IMR-90 (cell line): ENCODE results near the gene GCH1. TPM values are rescaled to one million over a fixed set of nuclear protein-coding genes. Genes with fewer than 3 reads are reported as not detected.

Experiments used
- ATAC-seq: fragments of 200-7000 bp; cut with Tn5 transposase; 2 replicates; pipeline ENCODE4 v1.9.1; 2020; ENCODE audit warnings: low read depth, mild to moderate bottlenecking, moderate library complexity
- BruUV-seq: library from RNA; stranded (reverse); fragments of 400-500 nt; replicated peaks from 2 replicates; lab custom pipeline; 2021; lab: Mats Ljungman, UMichigan
- CTCF ChIA-PET: fragments of 300-600 bp; formaldehyde crosslinking; extraction: SDS; loops from one replicate; lab custom pipeline; 2021; ENCODE audit warnings: antibody characterized with exemption; lab: Yijun Ruan, JAX
- POLR2A ChIA-PET: fragments of 300-600 bp; sonication (Branson Sonifier 250); formaldehyde crosslinking; loops from one replicate; lab custom pipeline; 2022; ENCODE audit warnings: antibody characterized with exemption; ENCODE audit not compliant: unreplicated experiment; lab: Charles Lee
- DNase-seq: peaks from one replicate; pipeline ENCODE4 v3.0.0; 2013
- H2AFZ ChIP-seq: replicated peaks from 2 replicates; pipeline ENCODE3; 2013; ENCODE audit warnings: low read length, mild to moderate bottlenecking; ENCODE audit not compliant: poor library complexity
- H2AK5ac ChIP-seq: 2 replicates; pipeline ENCODE4 v1.6.1; 2013; ENCODE audit warnings: low read depth, low read length, inconsistent platforms
- H2AK9ac ChIP-seq: replicated peaks from 2 replicates; pipeline ENCODE3; 2013; ENCODE audit warnings: mild to moderate bottlenecking, low read depth, low read length, moderate library complexity; ENCODE audit not compliant: poor library complexity
- H2BK120ac ChIP-seq: 2 replicates; pipeline ENCODE4 v1.6.1; 2013; ENCODE audit warnings: low read depth, low read length, inconsistent platforms
- H2BK15ac ChIP-seq: 3 replicates; pipeline ENCODE4 v1.6.1; 2013; ENCODE audit warnings: low read depth, low read length, inconsistent platforms
- H2BK20ac ChIP-seq: 2 replicates; pipeline ENCODE4 v1.6.1; 2013; ENCODE audit warnings: low read depth, mild to moderate bottlenecking, inconsistent platforms, low read length, moderate library complexity
- H2BK5ac ChIP-seq: 2 replicates; pipeline ENCODE4 v1.6.1; 2013; ENCODE audit warnings: mild to moderate bottlenecking, low read depth, low read length, inconsistent platforms; ENCODE audit not compliant: poor library complexity, severe bottlenecking
- H3K14ac ChIP-seq: replicated peaks from 2 replicates; pipeline ENCODE4 v1.6.1; 2013; ENCODE audit warnings: low read depth, low read length, inconsistent platforms
- H3K18ac ChIP-seq: 2 replicates; pipeline ENCODE4 v1.6.1; 2013; ENCODE audit warnings: low read depth, low read length, control low read depth
- H3K23ac ChIP-seq: 2 replicates; pipeline ENCODE4 v1.6.1; 2013; ENCODE audit warnings: low read depth, low read length, inconsistent platforms
- H3K27ac ChIP-seq: 2 replicates; pipeline ENCODE4 v1.5.1; 2013; ENCODE audit warnings: mild to moderate bottlenecking, control low read depth, low read length; ENCODE audit not compliant: insufficient read depth
- H3K27me3 ChIP-seq: 2 replicates; pipeline ENCODE4 v1.6.1; 2013; ENCODE audit warnings: low read length; ENCODE audit not compliant: control insufficient read depth, insufficient read depth
- H3K36me3 ChIP-seq: 2 replicates; pipeline ENCODE4 v1.6.1; 2013; ENCODE audit warnings: low read length, mixed read lengths; ENCODE audit not compliant: control insufficient read depth, insufficient read depth
- H3K4ac ChIP-seq: 2 replicates; pipeline ENCODE4 v1.6.1; 2013; ENCODE audit warnings: low read depth, low read length, inconsistent platforms
- H3K4me1 ChIP-seq: 2 replicates; pipeline ENCODE4 v1.6.1; 2013; ENCODE audit warnings: low read length, mixed read lengths; ENCODE audit not compliant: control insufficient read depth, insufficient read depth
- H3K4me2 ChIP-seq: 2 replicates; pipeline ENCODE4 v1.6.1; 2013; ENCODE audit warnings: low read depth, mild to moderate bottlenecking, control low read depth, low read length, moderate library complexity
- H3K4me3 ChIP-seq: 2 replicates; pipeline ENCODE4 v1.5.1; 2013; ENCODE audit warnings: low read depth, mild to moderate bottlenecking, control low read depth, low read length, moderate library complexity; ENCODE audit not compliant: insufficient read depth
- H3K56ac ChIP-seq: 2 replicates; pipeline ENCODE4 v1.6.1; 2013; ENCODE audit warnings: low read length, inconsistent platforms; ENCODE audit not compliant: insufficient read depth; ENCODE audit errors: extremely low read depth
- H3K79me1 ChIP-seq, 2 experiments: 2 replicates each; pipeline ENCODE4 v1.6.1; 2013; ENCODE audit warnings: low read length in 2 of 2, inconsistent platforms in 1 of 2, low read depth in 1 of 2
- H3K9ac ChIP-seq: 2 replicates; pipeline ENCODE4 v1.6.1; 2013; ENCODE audit warnings: low read depth, low read length, control low read depth
- H3K9me1 ChIP-seq: 2 replicates; pipeline ENCODE4 v1.6.1; 2013; ENCODE audit warnings: low read length, inconsistent platforms; ENCODE audit not compliant: insufficient read depth
- H3K9me3 ChIP-seq: 2 replicates; pipeline ENCODE4 v1.6.1; 2013; ENCODE audit warnings: low read length; ENCODE audit not compliant: control insufficient read depth, insufficient read depth
- H4K20me1 ChIP-seq: 2 replicates; pipeline ENCODE4 v1.6.1; 2013; ENCODE audit warnings: low read length, inconsistent platforms; ENCODE audit not compliant: insufficient read depth
- H4K5ac ChIP-seq: 2 replicates; pipeline ENCODE4 v1.6.1; 2013; ENCODE audit warnings: mild to moderate bottlenecking, low read depth, low read length, control low read depth
- H4K8ac ChIP-seq, 2 experiments: 2 replicates each; pipeline ENCODE4 v1.6.1; 2013; ENCODE audit warnings: low read depth in 2 of 2, low read length in 2 of 2, control low read depth in 1 of 2, inconsistent platforms in 1 of 2
- H4K91ac ChIP-seq: 2 replicates; pipeline ENCODE4 v1.6.1; 2013; ENCODE audit warnings: low read depth, low read length, inconsistent platforms; ENCODE audit not compliant: insufficient read depth
- BHLHE40 ChIP-seq: fragments of 150-350 bp; IDR thresholded peaks from 2 replicates; pipeline ENCODE4 v1.6.1; 2016; ENCODE audit warnings: mild to moderate bottlenecking, low read depth, low read length
- CEBPB ChIP-seq: IDR thresholded peaks from 2 replicates; pipeline ENCODE4 v1.6.1; 2012; ENCODE audit warnings: low read depth, low read length, improper control_type of control experiment
- CHD1 ChIP-seq: IDR thresholded peaks from 2 replicates; pipeline ENCODE4 v1.6.1; 2012; ENCODE audit warnings: low read depth, low read length, improper control_type of control experiment
- CTCF ChIP-seq: conservative IDR thresholded peaks from 2 replicates; pipeline ENCODE4 v1.5.1; 2012; ENCODE audit warnings: mild to moderate bottlenecking, low read depth, low read length, improper control_type of control experiment
- ELK1 ChIP-seq: fragments of 150-350 bp; IDR thresholded peaks from 2 replicates; pipeline ENCODE4 v1.6.1; 2016; ENCODE audit warnings: low read depth, mild to moderate bottlenecking, low read length, moderate library complexity, borderline replicate concordance
- FOS ChIP-seq: fragments of 150-350 bp; IDR thresholded peaks from 2 replicates; pipeline ENCODE4 v1.6.1; 2016; ENCODE audit warnings: low read depth, low read length
- MAFK ChIP-seq: IDR thresholded peaks from 2 replicates; pipeline ENCODE4 v1.6.1; 2012; ENCODE audit warnings: low read depth, low read length, improper control_type of control experiment
- MXI1 ChIP-seq: IDR thresholded peaks from 2 replicates; pipeline ENCODE4 v1.6.1; 2012; ENCODE audit warnings: low read depth, mild to moderate bottlenecking, low read length, moderate library complexity, borderline replicate concordance
- NFE2L2 ChIP-seq: fragments of 150-350 bp; IDR thresholded peaks from 2 replicates; pipeline ENCODE4 v1.6.1; 2016; ENCODE audit warnings: low read depth, mild to moderate bottlenecking, low read length
- POLR2A ChIP-seq: IDR thresholded peaks from 2 replicates; pipeline ENCODE4 v1.6.1; 2012; ENCODE audit warnings: mild to moderate bottlenecking, low read depth, low read length
- RAD21 ChIP-seq: IDR thresholded peaks from 2 replicates; pipeline ENCODE4 v1.6.1; 2012; ENCODE audit warnings: low read length, improper control_type of control experiment
- RCOR1 ChIP-seq: IDR thresholded peaks from 2 replicates; pipeline ENCODE4 v1.6.1; 2012; ENCODE audit warnings: mild to moderate bottlenecking, low read length, improper control_type of control experiment; ENCODE audit not compliant: insufficient replicate concordance
- RFX5 ChIP-seq: IDR thresholded peaks from 2 replicates; pipeline ENCODE4 v1.8.0; 2012; ENCODE audit warnings: low read depth, mild to moderate bottlenecking, low read length, moderate library complexity
- SMC3 ChIP-seq: fragments of 150-350 bp; IDR thresholded peaks from 2 replicates; pipeline ENCODE4 v1.6.1; 2016; ENCODE audit warnings: low read depth, mild to moderate bottlenecking, antibody characterized with exemption, low read length, moderate library complexity
- USF2 ChIP-seq: fragments of 150-350 bp; IDR thresholded peaks from 2 replicates; pipeline ENCODE4 v1.6.1; 2017; ENCODE audit warnings: mild to moderate bottlenecking, antibody characterized with exemption, low read length, low read depth
- WGBS, 2 experiments: methylation state at CpG; one replicate each; pipeline versions ENCODE4 v1.1.5 to v1.1.7; 2013; ENCODE audit warnings: missing lambda C conversion rate in 2 of 2; ENCODE audit not compliant: insufficient read length in 1 of 2; ENCODE audit errors: extremely low coverage in 2 of 2; 5-methylcytosine and 5-hydroxymethylcytosine counted together
- dilution Hi-C: fragments of 300-500 bp; cut with HindIII; formaldehyde crosslinking; loops from one replicate; pipeline ENCODE4 v1.14.3; 2018; ENCODE audit warnings: low sequenced_read_pairs; ENCODE audit not compliant: unreplicated experiment
- in situ Hi-C: fragments of 300-500 bp; cut with MboI; formaldehyde crosslinking; loops from 3 replicates; pipeline ENCODE4 v1.14.3; 2019; ENCODE audit warnings: low sequenced_read_pairs, inconsistent platforms, mixed read lengths
- intact Hi-C: fragments of 100-400 bp; cut with micrococcal nuclease; formaldehyde crosslinking; loops from 2 replicates; pipeline ENCODE4 v1.10.0; 2022
- polyA plus RNA-seq, 3 experiments: library from polyadenylated mRNA; depleted of rRNA; stranded (reverse); fragments of >200 nt; gene quantifications; 2 replicates each; pipeline ENCODE4 v1.2.3, GENCODE V29; 2012; ENCODE audit warnings: low replicate concordance in 1 of 3
- total RNA-seq: library from RNA; depleted of rRNA; stranded (reverse); fragments of >200 nt; gene quantifications from 2 replicates; pipeline ENCODE4 v1.2.3, GENCODE V29; 2012

GCH1 gene
- total and polyA plus RNA-seq, 2 of the 4 experiments (the other 2 are of a cell fraction), result 0.54 to 0.74 TPM

- Histone ChIP-seq H2BK120ac (no peak overlapping the region), H4K20me1 (no peaks in the 10 kb centered on the region), H2BK5ac (no peak overlapping the region), H3K14ac (no peak overlapping the region), H4K8ac (no peak overlapping the region), H3K23ac (no peak overlapping the region), H3K4me2 (no peak overlapping the region), H3K4me1 (no peaks in the 10 kb centered on the region), H2AFZ (no peak overlapping the region), H2AK5ac (no peak overlapping the region), H3K56ac (no peak overlapping the region), H2BK20ac (no peak overlapping the region), H3K18ac (no peak overlapping the region), H2AK9ac (no peak overlapping the region), H3K9me3 (no peaks in the 10 kb centered on the region), H4K91ac (no peak overlapping the region), H3K4ac (no peak overlapping the region), H3K4me3 (no peak overlapping the region), H3K27ac (no peak overlapping the region), H2BK15ac (no peak overlapping the region), H4K5ac (no peak overlapping the region), H3K36me3 (no peaks in the 10 kb centered on the region), H3K79me1 (no peaks in the 10 kb centered on the region), H3K9me1 (no peaks in the 10 kb centered on the region), H3K27me3 (no peaks in the 10 kb centered on the region; the same call in 1 of the 2 replicates), H3K9ac (no peak overlapping the region)
- intact Hi-C loops, result no loop called here
- no peak for ATAC-seq
- dilution Hi-C loops, result no loop called here
- ChIA-PET CTCF (no interaction called here), POLR2A (no interaction called here)
- BruUV-seq, result no TSS peak
- no CpG with 5 or more reads among the region's 1 CpG for WGBS, 2 experiments
- TF ChIP-seq MXI1 (no peak), RAD21 (no peak), CHD1 (no peak), RFX5 (no peak), BHLHE40 (no peak), FOS (no peak), USF2 (no peak), MAFK (no peak), RCOR1 (no peak), ELK1 (no peak), SMC3 (no peak), CEBPB (no peak), NFE2L2 (no peak), CTCF (no peak), POLR2A (no peak)
- no peak for DNase-seq
- in situ Hi-C loops, result no loop called here
Observed at GRCh38 chr14:54857830-54858269, 44.8 kb downstream of the GCH1 start.
